Measurements from ENCODE around the gene MSMP. TPM values are rescaled to one million over a fixed set of nuclear protein-coding genes. Genes with fewer than 3 reads are reported as not detected.

The MSMP gene
- total and polyA plus RNA-seq, 8 donors, result 1.1 to 1.2 TPM; not detected in 6

DNA sequence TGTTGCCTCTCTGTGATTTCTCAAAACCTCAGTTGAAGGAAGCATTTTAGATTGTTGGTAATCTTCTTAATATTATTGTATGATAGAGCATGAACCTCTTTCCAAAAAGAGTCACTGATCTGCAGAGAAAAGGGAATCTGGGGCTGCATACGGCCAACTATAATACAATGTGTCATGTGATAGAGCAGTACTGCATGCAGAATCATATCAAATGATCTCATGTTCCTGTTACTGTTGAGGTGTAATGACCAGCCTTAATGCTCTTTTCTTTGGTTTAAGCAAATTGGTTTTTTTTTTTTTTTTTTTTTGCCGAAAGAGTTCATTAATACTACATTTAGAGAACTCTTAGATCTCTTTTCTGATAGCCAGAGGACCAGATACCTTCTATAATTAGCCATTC lies 12.9 kb upstream of the MSMP start:
- Histone ChIP-seq H3K36me3 (no peaks in the 10 kb centered on the region), H3K9me3 (no peaks in the 10 kb centered on the region), H3K4me3 (no peak overlapping the region), H3K27me3 (no peaks in the 10 kb centered on the region), H3K27ac (no peak overlapping the region), H3K4me1 (peaks cover 14 to 16% of the 10 kb centered on the region in 2 donors)
- ATAC-seq (no peak), DNase-seq (no peak)
- TF ChIP-seq CTCF (IDR thresholded peaks at IDR 0.05), result no peak
- intact Hi-C loops (cut with DNase I), result no loop called here

GRCh38 chr9:35763803-35764202 lies 9.7 kb upstream of the MSMP start:
- H3K9me3 ChIP-seq, result no peaks in the 10 kb centered on the region
- intact Hi-C loops (cut with DNase I), result no loop called here
- peaks cover 0 to 5% of the 10 kb centered on the region in 2 donors for H3K4me1 ChIP-seq
- no peak overlapping the region for H3K27ac ChIP-seq
- ATAC-seq, result no peak
- H3K27me3 ChIP-seq, result no peaks in the 10 kb centered on the region
- H3K36me3 ChIP-seq, result no peaks in the 10 kb centered on the region
- H3K4me3 ChIP-seq, result no peak overlapping the region
- TF ChIP-seq CTCF (IDR thresholded peaks at IDR 0.05), result no peak
- no peak for DNase-seq

GRCh38 chr9:35763181-35763580 lies 9.1 kb upstream of the MSMP start:
- H3K36me3 ChIP-seq, result no peaks in the 10 kb centered on the region
- no peak overlapping the region for H3K27ac ChIP-seq
- no peaks in the 10 kb centered on the region for H3K9me3 ChIP-seq
- DNase-seq, result no peak
- no peaks in the 10 kb centered on the region for H3K27me3 ChIP-seq
- no peak for TF ChIP-seq CTCF (IDR thresholded peaks at IDR 0.05)
- intact Hi-C loops (cut with DNase I), result no loop called here
- ATAC-seq, result no peak
- peaks cover 0 to 11% of the 10 kb centered on the region in 2 donors for H3K4me1 ChIP-seq
- no peak overlapping the region for H3K4me3 ChIP-seq

DNA sequence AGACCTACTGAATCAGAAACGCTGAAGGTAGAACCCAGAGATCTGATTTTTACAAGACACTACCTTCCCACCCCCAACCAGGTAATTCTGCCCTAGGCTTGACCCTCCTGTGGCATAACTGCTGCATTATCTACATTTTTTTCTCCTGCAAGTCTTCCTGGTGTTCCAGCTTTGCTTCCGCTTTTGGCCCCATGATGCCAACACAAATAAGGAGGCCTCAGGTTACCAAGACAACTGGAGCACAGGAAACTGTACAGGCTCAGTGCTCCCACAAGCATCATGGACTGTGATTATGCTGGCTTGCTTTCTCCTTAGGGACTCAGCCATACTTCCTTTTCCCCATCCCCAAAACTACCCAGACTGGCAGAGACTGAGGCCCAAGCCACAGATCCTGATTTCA lies 6.6 kb upstream of the MSMP start:
- ATAC-seq (no peak), DNase-seq (peak in 1 of 4 donors; percentile 32)
- no peak for TF ChIP-seq CTCF (IDR thresholded peaks at IDR 0.05)
- Histone ChIP-seq H3K36me3 (no peaks in the 10 kb centered on the region), H3K4me1 (peaks cover 4 to 34% of the 10 kb centered on the region in 2 donors), H3K27ac (peak overlapping the region in 1 of 2 donors; percentile 18), H3K9me3 (no peaks in the 10 kb centered on the region), H3K27me3 (no peaks in the 10 kb centered on the region), H3K4me3 (no peak overlapping the region)
- intact Hi-C loops (cut with DNase I), result no loop called here

- Histone ChIP-seq H3K36me3 (peaks cover 0 to 4% of the 10 kb centered on the region in 2 donors), H3K4me1 (peaks cover 4 to 34% of the 10 kb centered on the region in 2 donors), H3K9me3 (no peaks in the 10 kb centered on the region), H3K27ac (no peak overlapping the region), H3K27me3 (no peaks in the 10 kb centered on the region), H3K4me3 (no peak overlapping the region)
- no peak for ATAC-seq
- intact Hi-C loops (cut with DNase I), result no loop called here
- no peak for TF ChIP-seq CTCF (IDR thresholded peaks at IDR 0.05)
- DNase-seq, result no peak
Observed at GRCh38 chr9:35759795-35760194, 5.7 kb upstream of the MSMP start.
